Right renal cortex interstitium (tissue), 3 donors: ENCODE results near the gene S100A13. TPM values are rescaled to one million over a fixed set of nuclear protein-coding genes. Genes with fewer than 3 reads are reported as not detected.
"Not testable (repeated sequence)": the region's sequence is repeated elsewhere in the genome, so short reads cannot be mapped to it uniquely, and the experiment has no call there.

Experiments used
- DNase-seq, 3 donors: peaks; one replicate each; pipeline ENCODE4 v3.0.0-alpha.2; 2013; ENCODE audit warnings: low read depth in 3 of 3, low spot score in 2 of 3
- polyA plus RNA-seq, 3 donors: library from polyadenylated mRNA; unstranded; fragments of 120-200 nt; gene quantifications; one replicate each; pipeline ENCODE4 v1.2.1, GENCODE V29; 2013; ENCODE audit not compliant: insufficient read length in 3 of 3

Gene S100A13
- polyA plus RNA-seq, 3 donors: 155 to 174 (median 166) TPM

- DNase-seq: not testable (repeated sequence)
Observed at GRCh38 chr1:153575497-153575896, 51.8 kb downstream of the S100A13 start.

GRCh38 chr1:153575081-153575491 lies 52.2 kb downstream of the S100A13 start:
- DNase-seq: not testable (repeated sequence)

GRCh38 chr1:153573351-153573750 lies 54.0 kb downstream of the S100A13 start:
- DNase-seq: no peak

- no peak for DNase-seq
Observed at GRCh38 chr1:153572569-153573015, 54.7 kb downstream of the S100A13 start.

- DNase-seq: no peak
Observed at GRCh38 chr1:153571706-153572105, 55.6 kb downstream of the S100A13 start.

- DNase-seq: no peak
Observed at GRCh38 chr1:153570874-153571273, 56.4 kb downstream of the S100A13 start.

GRCh38 chr1:153569465-153569864 lies 57.8 kb downstream of the S100A13 start:
- DNase-seq: no peak

Other genes starting within 250 kb of the S100A13 start
- 10 to 100 TPM in 2 of 3 donors, 1 to 10 TPM in 1; 4.1 to 21.5 (median 14.9) TPM for gene S100A8, start 236.4 kb downstream of the S100A13 start, polyA plus RNA-seq
- gene S100A7A, start 211.0 kb downstream of the S100A13 start, polyA plus RNA-seq: not detected
- gene S100A7, start 166.9 kb downstream of the S100A13 start, polyA plus RNA-seq: under 1 TPM in 2 of 3 donors, not detected in 1; 0.92 to 0.97 TPM
- gene S100A6, start 91.5 kb downstream of the S100A13 start, polyA plus RNA-seq: 100 to 1,000 TPM; 183 to 288 (median 211) TPM
- gene S100A5, start 86.6 kb downstream of the S100A13 start, polyA plus RNA-seq: 1 to 10 TPM; 1.1 to 1.7 (median 1.2) TPM
- 10 to 100 TPM; 34.4 to 58.9 (median 39.4) TPM for gene S100A4, start 81.7 kb downstream of the S100A13 start, polyA plus RNA-seq
- gene S100A3, start 78.2 kb downstream of the S100A13 start, polyA plus RNA-seq: under 1 TPM in 1 of 3 donors, not detected in 2; 0.35 TPM
- 1 to 10 TPM; 5.0 to 9.6 (median 9.2) TPM for gene S100A2, start 61.7 kb downstream of the S100A13 start, polyA plus RNA-seq
- gene S100A16, start 14.4 kb downstream of the S100A13 start, polyA plus RNA-seq: 100 to 1,000 TPM; 100 to 112 (median 101) TPM
- 10 to 100 TPM; 20.9 to 28.6 (median 21.1) TPM for gene S100A14, start 11.2 kb downstream of the S100A13 start, polyA plus RNA-seq
- 10 to 100 TPM; 21.8 to 48.2 (median 21.9) TPM for gene S100A1, start 929 bp upstream of the S100A13 start, polyA plus RNA-seq
- gene CHTOP, start 6.6 kb upstream of the S100A13 start, polyA plus RNA-seq: 100 to 1,000 TPM; 117 to 119 (median 117) TPM
- gene SNAPIN, start 31.2 kb upstream of the S100A13 start, polyA plus RNA-seq: 10 to 100 TPM; 53.7 to 58.9 (median 56.6) TPM
- 100 to 1,000 TPM; 325 to 353 (median 339) TPM for gene ILF2, start 43.5 kb upstream of the S100A13 start, polyA plus RNA-seq
- gene NPR1, start 51.2 kb upstream of the S100A13 start, polyA plus RNA-seq: 10 to 100 TPM; 64.0 to 77.4 (median 67.5) TPM
- gene INTS3, start 100.5 kb upstream of the S100A13 start, polyA plus RNA-seq: 10 to 100 TPM; 84.0 to 91.5 (median 85.5) TPM
- 10 to 100 TPM; 31.5 to 33.3 (median 33.0) TPM for gene SLC27A3, start 147.9 kb upstream of the S100A13 start, polyA plus RNA-seq